Mesodermal cell (in vitro differentiated cells): ENCODE data around the gene NET1.

Experiments
- H3K27ac ChIP-seq: 2 replicates; pipeline ENCODE4 v1.7.0; 2013; ENCODE audit warnings: mild to moderate bottlenecking, low read depth, low read length, moderate library complexity; ENCODE audit not compliant: severe bottlenecking
- H3K36me3 ChIP-seq: 2 replicates; pipeline ENCODE4 v1.7.1; 2013; ENCODE audit warnings: mild to moderate bottlenecking, low read length, moderate library complexity; ENCODE audit not compliant: control insufficient read depth, insufficient read depth
- H3K4me1 ChIP-seq: one replicate; pipeline ENCODE4 v1.7.1; 2013; ENCODE audit warnings: mild to moderate bottlenecking, low read length; ENCODE audit not compliant: insufficient read depth, control insufficient read depth, poor library complexity, severe bottlenecking
- H3K4me3 ChIP-seq: 2 replicates; pipeline ENCODE4 v1.7.0; 2013; ENCODE audit warnings: low read length, control low read depth, mild to moderate bottlenecking; ENCODE audit not compliant: insufficient read depth, poor library complexity, severe bottlenecking; ENCODE audit errors: extremely low read depth
- H3K9me3 ChIP-seq: 2 replicates; pipeline ENCODE4 v1.7.1; 2013; ENCODE audit warnings: mild to moderate bottlenecking, low read length, moderate library complexity; ENCODE audit not compliant: control insufficient read depth
- WGBS, 2 experiments: methylation state at CpG; one replicate each; pipeline ENCODE4 v1.1.5; 2013; ENCODE audit warnings: missing lambda C conversion rate in 2 of 2; ENCODE audit not compliant: insufficient coverage in 2 of 2; 5-methylcytosine and 5-hydroxymethylcytosine counted together

NET1 gene

DNA sequence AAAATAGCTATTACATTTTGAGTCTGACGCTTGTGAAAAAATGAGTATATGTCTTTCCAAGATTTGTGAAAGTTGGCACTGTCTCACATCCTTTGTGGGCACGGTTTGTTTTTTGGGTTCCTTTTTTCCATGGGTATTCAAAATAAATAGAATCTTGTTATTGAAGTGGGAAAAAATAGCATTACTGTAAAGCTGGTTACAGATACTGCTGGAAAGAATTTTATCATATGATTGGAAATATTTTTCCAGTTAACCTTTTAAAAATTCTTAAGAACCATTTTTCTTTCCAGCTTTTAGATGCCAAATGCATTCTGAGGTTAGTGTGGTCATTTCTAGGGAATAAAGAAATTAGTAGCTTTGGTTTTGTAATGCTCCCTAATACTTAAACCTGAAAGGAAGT lies 11.4 kb downstream of the NET1 start:
- WGBS, 2 experiments: 0 to 83% methylated on average over 1 of the region's 2 CpGs
- no peak overlapping the region for H3K4me3 ChIP-seq
- no peaks in the 10 kb centered on the region for H3K4me1 ChIP-seq
- H3K9me3 ChIP-seq: peaks cover 6% of the 10 kb centered on the region
- H3K27ac ChIP-seq: no peak overlapping the region
- H3K36me3 ChIP-seq: peaks cover 13% of the 10 kb centered on the region

DNA sequence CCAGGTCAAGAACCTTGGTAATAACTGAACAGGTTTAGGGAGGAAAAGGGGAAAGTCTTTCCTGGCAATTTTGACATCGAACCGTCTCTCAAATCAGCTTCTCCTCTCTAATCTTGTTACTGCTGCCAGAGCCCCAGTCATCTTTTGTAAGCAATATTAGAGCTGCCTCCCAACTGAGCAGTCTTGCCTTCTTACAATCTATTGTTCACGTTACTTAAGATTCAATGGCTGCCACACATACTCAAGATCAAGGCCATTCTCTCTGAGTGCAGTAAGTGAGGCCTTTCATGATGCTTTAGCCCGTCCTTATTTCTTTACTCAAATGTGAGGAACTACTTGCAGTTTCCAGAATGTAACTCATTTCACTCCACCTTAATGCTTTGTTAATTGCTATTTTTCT lies 12.4 kb downstream of the NET1 start:
- peaks cover 19% of the 10 kb centered on the region for H3K36me3 ChIP-seq
- H3K27ac ChIP-seq: no peak overlapping the region
- H3K4me3 ChIP-seq: no peak overlapping the region
- no peaks in the 10 kb centered on the region for H3K9me3 ChIP-seq
- WGBS, 2 experiments: 83 to 96% methylated on average over 1 to 3 of the region's 4 CpGs
- no peaks in the 10 kb centered on the region for H3K4me1 ChIP-seq

DNA sequence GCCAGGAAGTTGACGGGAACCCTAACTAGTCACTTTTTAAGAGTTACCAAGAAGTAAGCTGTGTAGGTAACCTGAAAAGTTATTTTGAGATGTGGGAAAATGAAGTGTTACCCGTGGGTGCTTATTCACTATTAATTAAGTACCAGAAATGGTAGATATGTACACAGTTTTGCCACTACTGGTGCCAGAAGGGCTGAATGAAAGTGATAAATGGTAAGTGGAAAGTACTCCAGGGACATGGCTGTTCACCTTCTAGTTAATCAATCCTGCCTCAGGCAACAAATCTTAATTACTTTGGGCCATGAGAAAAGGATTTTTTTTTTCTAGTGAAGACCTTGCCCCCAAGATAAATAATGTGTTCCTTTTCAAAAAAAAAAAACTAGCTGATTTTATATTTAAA lies 15.8 kb downstream of the NET1 start:
- Histone ChIP-seq H3K4me1 (peaks cover 4% of the 10 kb centered on the region), H3K36me3 (peaks cover 38% of the 10 kb centered on the region), H3K4me3 (no peak overlapping the region), H3K9me3 (no peaks in the 10 kb centered on the region), H3K27ac (no peak overlapping the region)
- 100% methylated on average over 1 of the region's 2 CpGs; no CpG with 5 or more reads in 1 of the 2 experiments for WGBS, 2 experiments

DNA sequence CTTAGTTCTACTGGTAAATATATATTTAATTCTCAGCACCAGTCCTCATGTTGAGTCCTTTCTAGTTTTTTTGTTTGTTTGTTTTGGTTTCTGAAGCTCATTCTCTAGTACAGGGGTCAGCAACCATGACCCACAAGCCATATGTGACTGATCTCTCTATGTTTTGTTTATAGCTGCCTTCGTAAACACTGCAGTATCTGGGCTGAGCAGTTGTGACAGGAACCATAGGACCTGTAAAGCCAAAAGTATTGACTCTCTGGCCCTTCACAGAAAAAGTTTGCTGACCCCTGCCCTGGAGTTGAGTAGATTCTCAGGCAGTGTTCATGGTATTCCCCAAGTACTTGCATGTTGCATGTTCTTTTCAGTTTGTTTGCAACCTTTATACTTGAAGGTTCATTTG lies 20.8 kb downstream of the NET1 start:
- H3K4me3 ChIP-seq: no peak overlapping the region
- H3K9me3 ChIP-seq: no peaks in the 10 kb centered on the region
- H3K36me3 ChIP-seq: peaks cover 29% of the 10 kb centered on the region
- H3K27ac ChIP-seq: peak overlapping the region; percentile 50
- H3K4me1 ChIP-seq: peaks cover 10% of the 10 kb centered on the region
- 88 to 100% methylated on average over 1 of the region's 1 CpG for WGBS, 2 experiments

DNA sequence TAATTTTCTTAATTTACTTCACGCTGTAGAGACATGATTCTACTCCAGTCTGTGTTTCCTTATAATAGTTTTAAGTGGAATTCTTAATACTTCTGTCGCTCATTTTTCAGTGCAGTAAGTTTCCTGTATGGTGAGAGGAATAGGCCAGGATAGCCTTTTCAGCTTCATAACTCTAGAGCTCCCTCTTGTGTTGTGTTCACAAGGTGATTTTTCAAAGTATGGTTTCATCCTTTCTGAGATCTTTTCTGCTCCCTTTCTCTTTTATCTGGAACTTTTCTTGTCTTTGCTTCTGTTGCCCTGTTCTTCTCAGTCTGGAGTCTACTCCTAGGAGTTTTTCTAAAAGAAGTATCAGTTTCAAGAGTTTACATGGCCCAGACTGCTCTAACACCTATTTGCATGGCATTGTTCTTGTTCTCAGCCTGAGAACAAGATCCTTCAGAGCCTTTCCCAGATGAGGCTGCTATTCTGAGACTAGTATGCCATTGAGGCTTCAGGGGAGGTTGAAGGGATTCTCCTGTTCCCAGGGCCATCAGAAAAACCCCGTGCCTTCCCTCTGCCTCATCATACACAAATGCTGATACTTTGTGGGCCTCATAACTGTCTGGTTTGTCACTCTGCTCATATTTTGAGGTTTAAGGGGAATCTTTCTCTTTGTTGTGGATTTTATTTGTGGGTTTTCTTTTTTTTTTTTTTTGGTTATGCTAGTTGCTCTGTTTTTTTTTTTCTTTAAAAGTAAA lies 21.8 kb downstream of the NET1 start:
- no CpG with 5 or more reads among the region's 3 CpGs for WGBS, 2 experiments
- Histone ChIP-seq H3K4me1 (peaks cover 10% of the 10 kb centered on the region), H3K9me3 (no peaks in the 10 kb centered on the region), H3K4me3 (no peak overlapping the region), H3K27ac (peak overlapping the region; percentile 42), H3K36me3 (peaks cover 23% of the 10 kb centered on the region)

DNA sequence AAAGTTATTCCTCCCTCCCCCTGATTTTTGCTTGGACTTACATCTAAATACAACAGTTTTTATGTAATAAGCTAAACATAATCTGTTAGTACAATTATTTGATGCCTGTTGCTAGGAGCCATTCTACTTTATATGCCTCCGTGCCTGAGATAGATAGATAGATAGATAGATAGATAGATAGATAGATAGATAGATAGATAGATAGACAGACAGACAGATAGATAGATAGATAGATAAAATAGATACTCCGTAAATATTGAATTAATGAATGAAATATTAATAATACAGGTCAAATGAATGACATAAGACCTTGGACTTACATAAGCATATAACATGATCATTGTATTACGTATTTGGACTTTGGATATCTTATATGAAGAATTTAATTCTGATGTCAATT lies 23.0 kb downstream of the NET1 start:
- Histone ChIP-seq H3K4me1 (peaks cover 10% of the 10 kb centered on the region), H3K9me3 (no peaks in the 10 kb centered on the region), H3K36me3 (peaks cover 16% of the 10 kb centered on the region), H3K4me3 (no peak overlapping the region), H3K27ac (no peak overlapping the region)
- no CpG with 5 or more reads among the region's 3 CpGs for WGBS, 2 experiments

DNA sequence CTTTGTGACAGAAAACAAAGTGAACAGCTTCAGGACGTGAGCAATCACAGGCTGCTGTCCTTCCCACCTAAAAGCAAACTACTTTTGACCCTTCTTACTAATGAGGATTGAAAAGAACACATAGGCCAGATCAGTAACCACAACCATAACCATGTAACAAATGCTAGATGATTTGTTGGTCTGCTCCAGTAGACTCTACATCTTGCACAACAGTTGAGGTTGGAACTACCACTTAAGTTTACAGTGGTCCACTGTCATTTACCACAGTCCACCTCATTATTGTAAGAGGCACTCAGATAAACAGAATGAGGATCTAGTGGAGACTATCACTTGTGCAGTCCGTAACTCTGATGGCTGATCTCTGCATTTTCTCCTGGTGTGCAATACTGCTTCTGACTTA lies 27.8 kb downstream of the NET1 start:
- no peak overlapping the region for H3K27ac ChIP-seq
- H3K36me3 ChIP-seq: peaks cover 6% of the 10 kb centered on the region
- WGBS, 2 experiments: no CpG with 5 or more reads among the region's 2 CpGs
- H3K9me3 ChIP-seq: no peaks in the 10 kb centered on the region
- no peaks in the 10 kb centered on the region for H3K4me1 ChIP-seq
- no peak overlapping the region for H3K4me3 ChIP-seq

DNA sequence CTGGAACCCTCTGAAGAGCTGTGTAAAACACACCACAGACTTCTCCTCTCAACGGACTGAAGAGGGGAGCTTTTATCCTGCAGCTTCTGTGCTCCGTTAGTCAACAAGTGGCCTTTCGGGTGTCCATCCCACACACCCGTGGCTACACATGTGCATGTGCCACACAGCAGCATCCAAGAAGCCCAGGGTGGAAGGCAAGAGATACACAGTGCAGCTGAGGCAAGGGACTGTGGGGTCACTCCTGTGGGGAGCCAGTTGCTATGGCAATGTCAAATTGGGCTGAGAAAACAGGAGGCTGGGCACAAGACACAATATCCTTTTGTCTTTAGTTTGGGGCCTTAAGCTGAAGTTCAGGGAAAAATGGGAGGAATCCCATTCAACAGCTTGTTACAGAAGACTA lies 28.7 kb downstream of the NET1 start:
- peak overlapping the region; percentile 17 for H3K27ac ChIP-seq
- H3K4me3 ChIP-seq: no peak overlapping the region
- H3K4me1 ChIP-seq: no peaks in the 10 kb centered on the region
- 84 to 100% methylated on average over 3 of the region's 4 CpGs for WGBS, 2 experiments
- peaks cover 6% of the 10 kb centered on the region for H3K36me3 ChIP-seq
- H3K9me3 ChIP-seq: no peaks in the 10 kb centered on the region

DNA sequence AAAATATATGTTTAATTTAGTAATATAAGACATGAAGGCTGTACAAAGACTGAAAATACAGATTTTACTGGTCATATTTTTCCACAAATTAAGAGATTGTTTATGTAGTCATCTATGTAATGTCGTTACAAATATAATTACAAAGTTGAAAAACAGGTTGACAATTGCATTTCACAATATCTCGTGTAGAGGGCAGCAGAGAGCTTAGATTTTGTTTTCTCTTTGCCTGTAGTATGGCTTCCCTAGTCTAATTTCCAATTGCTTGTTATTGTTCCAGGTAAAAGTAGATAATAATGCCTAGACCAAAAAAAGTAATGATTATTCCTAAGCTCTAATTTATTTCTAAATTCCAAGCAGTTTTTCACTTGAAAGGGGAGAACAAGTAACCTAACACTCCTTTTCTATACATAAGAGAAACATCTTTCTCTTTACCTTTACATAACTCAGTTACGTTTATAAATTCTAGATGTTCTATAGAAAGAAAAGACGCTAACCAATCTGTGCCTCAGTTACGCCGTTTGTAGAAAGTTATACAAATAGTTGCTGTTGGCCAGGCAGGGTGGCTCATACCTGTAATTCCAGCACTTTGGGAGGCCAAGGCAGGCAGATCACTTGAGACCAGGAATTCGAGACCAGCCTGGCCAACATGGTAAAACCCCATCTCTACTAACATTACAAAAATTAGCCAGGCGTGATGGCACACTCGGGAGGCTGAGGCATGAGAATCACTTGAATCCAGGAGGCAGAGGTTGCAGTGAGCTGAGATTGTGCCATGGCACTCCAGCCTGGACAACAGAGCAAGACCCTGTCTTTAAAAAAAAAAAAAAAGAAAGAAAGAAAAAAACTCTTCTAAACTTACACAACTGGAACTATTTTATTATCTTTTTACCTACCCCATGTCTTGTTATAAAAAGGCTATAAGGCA lies 30.0 kb downstream of the NET1 start:
- Histone ChIP-seq H3K9me3 (no peaks in the 10 kb centered on the region), H3K36me3 (peaks cover 6% of the 10 kb centered on the region), H3K27ac (no peak overlapping the region), H3K4me3 (no peak overlapping the region), H3K4me1 (no peaks in the 10 kb centered on the region)
- WGBS, 2 experiments: 67 to 88% methylated on average over 2 to 3 of the region's 9 CpGs

DNA sequence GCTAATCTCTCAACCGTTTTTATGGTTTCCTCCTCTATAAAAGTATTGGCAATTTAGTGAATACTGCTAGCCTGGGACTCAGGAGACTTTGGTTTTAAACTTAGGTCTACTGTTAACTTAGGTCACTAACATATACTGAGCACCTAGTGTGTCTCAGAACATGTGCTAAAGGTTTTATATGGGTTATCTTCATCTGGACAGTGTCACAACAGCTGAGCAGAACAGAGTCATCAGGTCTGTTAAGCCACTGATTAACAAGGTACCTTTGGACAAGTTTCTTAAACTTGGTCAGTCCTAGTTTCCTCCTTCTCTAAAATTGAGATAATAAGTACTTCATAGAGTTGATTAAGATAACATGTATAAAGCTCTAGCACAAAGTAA lies 30.6 kb downstream of the NET1 start:
- WGBS, 2 experiments: no CpG with 5 or more reads among the region's 1 CpG
- no peak overlapping the region for H3K4me3 ChIP-seq
- H3K36me3 ChIP-seq: peaks cover 6% of the 10 kb centered on the region
- H3K27ac ChIP-seq: no peak overlapping the region
- H3K9me3 ChIP-seq: no peaks in the 10 kb centered on the region
- no peaks in the 10 kb centered on the region for H3K4me1 ChIP-seq

DNA sequence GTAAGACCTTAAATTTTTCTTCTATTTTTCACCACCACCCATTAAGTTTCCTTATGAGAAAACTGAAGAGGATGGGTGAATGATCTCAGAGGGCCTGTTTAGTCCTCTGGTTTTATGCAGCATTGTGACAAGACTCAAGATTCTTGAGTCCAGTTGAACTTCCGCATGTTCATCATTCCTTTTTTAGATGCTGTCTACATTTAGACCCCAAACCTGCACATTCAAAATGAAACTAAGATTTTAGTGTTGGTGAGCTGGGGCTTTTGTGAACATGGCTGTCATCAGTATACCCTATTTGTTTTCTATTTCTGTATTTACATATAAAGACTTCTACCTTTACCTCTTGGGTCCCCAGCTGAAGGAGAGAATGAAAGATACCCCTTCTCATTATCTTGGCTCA lies 31.1 kb downstream of the NET1 start:
- H3K9me3 ChIP-seq: no peaks in the 10 kb centered on the region
- H3K36me3 ChIP-seq: peaks cover 6% of the 10 kb centered on the region
- WGBS, 2 experiments: no CpG with 5 or more reads among the region's 1 CpG
- no peak overlapping the region for H3K27ac ChIP-seq
- no peaks in the 10 kb centered on the region for H3K4me1 ChIP-seq
- no peak overlapping the region for H3K4me3 ChIP-seq
